GM21737 (cell line): ENCODE data around the gene TMEM50B.
"Not testable (repeated sequence)": the region's sequence is repeated elsewhere in the genome, so short reads cannot be mapped to it uniquely, and the experiment has no call there.

Experiments used
- ATAC-seq: cut with Tn5 transposase; IDR thresholded peaks from one replicate; pipeline ENCODE4 v1.9.1; 2021; ENCODE audit warnings: mild to moderate bottlenecking, moderate library complexity; ENCODE audit not compliant: unreplicated experiment

The TMEM50B gene

DNA sequence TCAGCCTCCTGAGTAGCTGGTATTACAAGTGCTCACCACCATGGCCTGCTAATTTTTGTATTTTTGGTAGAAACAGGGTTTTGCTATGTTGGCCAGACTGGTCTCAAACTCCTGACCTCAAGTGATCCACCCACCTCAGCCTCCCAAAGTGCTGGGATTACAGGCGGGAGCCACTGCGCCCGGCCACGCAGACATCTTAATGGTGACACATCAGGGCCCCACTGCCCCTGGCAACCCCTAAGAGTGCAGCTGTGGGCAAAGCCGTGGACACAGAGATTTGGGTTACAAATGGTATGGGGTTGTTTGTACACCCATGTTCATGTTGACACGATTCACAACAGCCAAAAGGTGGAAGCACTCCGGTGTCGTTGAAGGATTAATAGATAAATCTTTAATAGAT lies 46.8 kb downstream of the TMEM50B start:
- no peak for ATAC-seq

DNA sequence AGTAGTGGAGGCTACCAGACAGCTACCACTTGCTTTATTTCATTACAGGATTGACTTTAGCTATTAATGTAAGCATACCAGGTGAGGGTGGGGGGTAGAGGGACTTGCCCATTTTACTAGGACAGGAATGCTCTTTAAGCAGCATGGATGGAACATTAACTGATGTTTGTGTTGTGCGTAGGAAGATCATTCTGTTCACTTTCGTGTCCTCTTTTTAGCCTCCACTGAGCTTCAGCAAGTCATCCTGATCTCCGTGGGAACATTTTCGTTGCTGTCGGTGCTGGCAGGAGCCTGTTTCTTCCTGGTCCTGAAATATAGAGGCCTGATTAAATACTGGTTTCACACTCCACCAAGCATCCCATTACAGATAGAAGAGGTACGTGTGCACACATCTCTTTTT lies 47.3 kb downstream of the TMEM50B start:
- ATAC-seq = no peak

DNA sequence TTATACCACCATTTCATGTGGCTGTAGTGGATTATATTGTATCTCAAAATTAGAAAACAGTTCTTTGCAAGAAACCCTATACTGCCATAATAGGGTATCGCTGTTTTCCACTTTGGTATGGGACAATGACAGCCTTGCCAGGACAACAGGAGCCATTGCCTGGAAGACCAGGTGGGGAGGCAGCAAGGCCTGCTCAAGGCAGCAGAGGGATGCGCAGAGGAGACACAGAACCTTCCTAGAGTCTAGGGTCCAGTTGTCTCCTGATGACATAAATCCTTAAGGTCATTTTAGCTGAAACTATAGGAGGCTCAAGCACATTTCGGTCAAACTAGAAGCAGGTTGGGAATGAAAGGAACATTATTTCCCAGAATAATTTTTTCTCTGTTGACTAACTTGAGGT lies 48.9 kb downstream of the TMEM50B start:
- ATAC-seq = no peak

DNA sequence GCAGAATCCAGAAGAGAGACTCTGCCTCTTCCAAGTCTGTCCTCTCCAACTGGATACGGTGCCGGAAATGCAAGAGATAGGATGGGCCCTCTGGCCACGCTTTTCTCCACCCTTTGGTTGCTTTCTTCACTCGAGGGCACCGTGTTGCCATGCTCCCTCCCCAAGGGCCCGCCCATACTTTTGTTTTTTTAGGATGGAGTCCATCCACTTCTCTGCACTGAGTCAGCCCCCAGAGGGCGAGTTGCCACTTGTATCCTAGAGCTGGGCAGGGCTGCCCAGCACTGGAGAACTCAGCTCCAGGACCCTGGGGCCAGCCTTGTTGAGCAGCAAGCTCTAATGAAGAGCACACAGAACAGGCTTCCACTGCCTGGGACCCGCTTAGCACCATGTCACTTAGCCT lies 51.1 kb downstream of the TMEM50B start:
- ATAC-seq = no peak

DNA sequence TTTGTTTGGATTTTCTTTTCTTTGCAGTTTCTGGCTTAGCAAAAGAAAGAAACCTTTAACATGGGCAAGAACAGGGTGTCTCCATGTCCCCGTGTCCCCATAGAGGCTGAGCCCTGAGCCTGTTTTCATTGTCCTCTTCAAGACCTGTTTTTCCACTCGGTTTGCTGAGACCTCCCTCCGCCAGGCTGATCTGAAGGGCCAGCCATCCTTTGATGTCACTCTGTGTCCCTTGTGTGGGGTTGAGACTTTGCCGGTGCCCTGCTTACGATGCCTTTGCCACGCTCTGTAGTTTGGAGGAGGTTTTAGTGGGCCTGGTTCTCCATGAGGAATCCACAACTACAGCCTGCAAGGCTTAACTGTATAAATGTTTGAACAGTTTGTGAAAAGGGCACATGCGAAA lies 52.7 kb downstream of the TMEM50B start:
- no peak for ATAC-seq

DNA sequence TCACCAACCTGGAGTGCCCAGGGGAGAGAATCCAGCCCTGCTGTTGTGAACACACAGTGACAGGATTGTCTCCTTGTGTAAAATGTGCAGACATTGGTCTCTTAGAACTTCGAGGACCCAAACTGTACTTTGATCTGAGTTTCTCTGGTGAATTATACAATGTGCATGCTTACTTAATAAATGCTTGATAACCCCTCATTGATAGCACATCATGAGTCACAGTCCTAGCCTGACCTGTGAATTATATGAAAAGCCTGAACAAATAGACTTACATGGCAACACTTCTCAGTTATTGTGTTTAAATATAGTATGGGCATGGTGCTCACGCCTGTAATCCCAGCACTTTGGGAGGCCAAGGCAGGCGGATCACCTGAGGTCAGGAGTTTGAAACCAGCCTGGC lies 53.9 kb downstream of the TMEM50B start:
- no peak for ATAC-seq

DNA sequence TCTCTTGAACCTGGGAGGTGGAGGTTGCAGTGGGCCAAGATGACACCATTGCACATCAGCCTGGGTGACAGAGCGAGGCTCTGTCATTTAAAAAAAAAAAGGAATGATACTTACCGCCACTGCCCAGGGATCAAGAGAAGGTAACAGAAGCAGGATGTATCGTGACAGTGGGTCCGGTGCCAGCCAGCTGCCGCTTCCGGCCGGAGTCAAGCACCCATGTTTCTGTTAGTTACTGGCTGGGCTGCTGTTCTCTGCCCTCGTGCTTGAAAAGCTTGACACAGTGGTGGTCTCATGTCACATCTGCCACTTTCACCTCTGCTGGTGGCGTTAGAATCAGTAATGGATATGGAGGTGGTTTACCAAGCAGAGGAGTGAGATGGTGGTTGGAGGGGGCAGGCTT lies 55.6 kb downstream of the TMEM50B start:
- ATAC-seq = no peak

DNA sequence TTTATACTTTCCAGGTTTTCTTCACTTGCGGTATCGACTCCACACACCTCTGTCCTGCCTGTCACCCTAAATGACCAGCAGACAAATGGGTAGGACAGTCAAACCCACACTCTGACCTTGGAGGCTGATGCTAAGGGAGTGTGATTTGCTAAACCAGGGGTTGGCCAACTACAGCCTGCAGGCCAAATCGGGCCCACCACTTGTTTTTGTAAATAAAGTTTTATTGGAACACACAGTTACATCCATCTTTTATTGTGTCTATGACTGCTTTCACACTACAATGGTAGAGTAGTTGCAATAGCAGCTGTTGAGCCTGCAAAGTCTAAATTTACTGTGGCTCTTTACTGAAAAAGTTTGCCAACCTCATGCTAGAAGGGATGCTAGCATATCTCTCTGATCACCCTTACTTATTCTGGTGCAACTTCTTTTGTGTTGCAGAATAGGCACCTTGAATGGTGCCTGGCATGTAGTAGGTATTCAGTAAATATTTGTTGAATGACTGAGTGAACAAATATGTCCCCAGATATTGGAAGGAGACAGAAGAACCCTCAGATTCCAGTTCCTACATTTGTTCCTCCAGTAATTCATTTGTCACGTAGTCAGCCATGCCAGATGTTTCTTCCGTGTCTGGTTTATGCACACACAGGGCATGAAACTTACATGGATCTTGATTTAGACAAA lies 57.9 kb downstream of the TMEM50B start:
- ATAC-seq = no peak

DNA sequence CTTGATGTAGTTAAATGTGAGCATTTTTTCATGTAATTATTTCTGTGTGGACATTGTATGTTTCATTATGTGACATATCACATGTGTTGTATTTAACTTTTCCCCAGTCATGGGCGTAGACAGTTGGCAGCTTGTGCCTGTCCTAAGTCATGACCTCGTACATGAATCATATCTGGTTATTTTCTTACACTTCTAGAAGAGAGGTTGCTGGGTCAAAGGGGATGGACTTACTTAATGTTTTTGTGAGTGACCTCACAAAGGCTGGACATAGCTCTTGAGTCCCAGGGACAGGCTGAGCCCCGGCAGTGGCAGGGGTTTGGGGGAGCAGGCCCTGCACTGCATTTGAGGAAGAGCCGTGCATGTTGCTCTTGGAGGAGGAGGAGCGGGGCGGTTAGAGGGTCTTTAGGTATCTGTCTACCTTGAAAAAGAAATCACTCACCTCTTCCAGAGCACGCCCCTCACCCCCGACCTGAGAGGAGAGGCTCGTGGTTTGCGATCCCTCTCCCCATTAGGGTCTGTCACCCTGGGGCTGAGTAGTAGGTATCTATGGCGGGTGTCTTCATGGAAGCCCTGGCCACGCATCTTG lies 60.1 kb downstream of the TMEM50B start:
- no peak for ATAC-seq

DNA sequence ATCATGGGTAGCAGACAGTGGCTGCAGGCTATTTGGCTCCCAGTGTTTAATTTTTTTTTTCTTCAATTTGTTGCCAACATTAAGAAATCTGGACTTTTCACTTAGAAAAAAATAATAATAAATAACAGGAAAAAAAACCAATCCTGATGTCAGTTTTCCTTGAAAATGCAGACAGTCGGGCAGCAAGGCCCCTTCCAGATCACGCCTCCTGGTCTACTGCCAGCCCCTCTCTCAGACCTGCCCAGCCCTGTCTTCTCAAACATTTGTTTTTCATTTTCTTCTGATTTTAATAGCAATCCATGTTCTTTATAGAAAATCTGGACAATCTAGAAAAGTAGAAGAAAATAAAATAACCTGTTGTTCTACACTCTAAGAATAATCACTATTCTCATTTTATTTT lies 61.1 kb downstream of the TMEM50B start:
- ATAC-seq = no peak

DNA sequence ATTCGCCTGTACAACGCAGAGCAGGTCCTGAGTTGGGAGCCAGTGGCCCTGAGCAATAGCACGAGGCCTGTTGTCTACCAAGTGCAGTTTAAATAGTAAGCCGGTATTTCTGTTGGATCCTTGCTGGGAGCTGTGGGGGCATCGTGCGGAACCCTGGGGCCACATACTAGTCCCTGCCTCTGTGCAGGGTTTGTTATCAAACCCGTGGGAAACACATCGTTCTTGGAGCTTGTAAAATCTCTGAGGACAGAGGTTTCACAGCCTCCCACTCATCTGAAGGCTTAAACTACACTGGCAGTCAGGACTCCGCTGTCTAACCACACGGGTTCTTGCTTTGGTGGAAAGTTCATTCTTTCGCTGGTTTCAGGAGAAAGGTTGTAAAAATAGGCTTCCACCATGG lies 64.8 kb downstream of the TMEM50B start:
- ATAC-seq = no peak

DNA sequence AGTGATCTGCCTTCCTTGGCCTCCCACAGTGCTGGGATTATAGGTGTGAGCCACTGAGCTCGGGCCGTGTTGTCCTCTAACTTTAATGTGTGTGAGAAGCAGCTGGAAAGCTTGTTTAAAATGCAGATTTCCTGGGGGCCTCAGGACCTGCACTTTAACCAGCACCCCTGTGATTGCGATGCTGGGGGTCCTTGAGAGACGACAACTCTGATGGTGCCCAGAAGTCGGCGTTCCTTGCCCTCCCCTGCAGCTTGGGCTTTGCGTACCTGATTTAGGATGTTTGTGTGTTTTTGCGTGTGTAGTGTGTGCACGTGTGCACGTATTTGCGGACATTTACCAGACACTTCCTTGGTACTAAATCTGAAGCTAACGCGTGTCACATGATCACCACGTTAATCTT lies 65.7 kb downstream of the TMEM50B start:
- ATAC-seq = no peak

DNA sequence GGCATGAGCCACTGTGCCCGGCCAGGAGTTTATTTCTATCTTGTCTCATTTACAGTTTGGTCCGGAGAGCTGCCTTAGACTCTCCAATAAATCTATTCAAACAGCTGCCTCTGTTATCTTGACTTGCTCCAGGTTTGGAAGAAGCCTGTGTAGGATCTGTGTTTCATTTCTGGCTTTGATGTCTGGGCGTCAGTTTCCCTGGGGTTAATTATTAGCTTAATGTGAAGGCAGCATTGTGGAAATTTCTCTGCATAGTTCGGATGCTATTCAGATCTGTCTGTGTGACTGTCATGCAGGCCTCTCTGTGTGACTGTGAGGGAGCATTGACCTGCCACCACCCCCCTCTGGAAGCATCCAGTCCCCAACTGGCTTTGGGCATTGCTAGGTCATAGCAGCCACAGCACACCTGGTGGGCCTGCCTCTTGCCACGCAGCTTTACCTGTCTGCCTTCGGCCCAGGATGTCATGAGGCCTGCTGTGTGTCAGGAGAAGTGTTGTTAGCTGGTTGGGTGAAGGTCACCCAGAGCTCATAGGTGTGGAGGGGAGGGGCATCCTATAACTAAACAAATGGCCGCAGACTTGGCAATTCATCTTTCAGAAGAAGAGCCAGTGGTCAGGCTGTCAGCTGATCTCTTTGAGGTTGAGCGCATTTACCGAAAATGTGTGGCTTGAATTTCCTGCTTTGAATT lies 66.8 kb downstream of the TMEM50B start:
- peak; percentile 60 for ATAC-seq

DNA sequence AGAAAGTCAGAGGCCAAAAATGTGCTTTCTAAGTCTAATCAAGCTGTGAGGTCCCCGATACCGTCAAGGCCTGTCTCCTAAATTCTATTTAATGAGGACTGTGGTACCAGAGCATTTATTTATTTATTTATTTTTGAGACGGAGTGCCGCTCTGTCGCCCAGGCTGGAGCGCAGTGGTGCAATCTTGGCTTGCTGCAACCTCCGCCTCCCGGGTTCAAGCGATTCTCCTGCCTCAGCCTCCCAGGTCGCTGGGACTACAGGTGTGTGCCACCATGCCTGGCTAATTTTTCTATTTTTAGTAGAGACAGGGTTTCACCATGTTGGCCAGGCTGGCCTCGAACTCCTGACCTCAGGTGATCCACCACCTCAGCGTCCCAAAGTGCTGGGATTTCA lies 67.3 kb downstream of the TMEM50B start:
- not testable (repeated sequence) for ATAC-seq

DNA sequence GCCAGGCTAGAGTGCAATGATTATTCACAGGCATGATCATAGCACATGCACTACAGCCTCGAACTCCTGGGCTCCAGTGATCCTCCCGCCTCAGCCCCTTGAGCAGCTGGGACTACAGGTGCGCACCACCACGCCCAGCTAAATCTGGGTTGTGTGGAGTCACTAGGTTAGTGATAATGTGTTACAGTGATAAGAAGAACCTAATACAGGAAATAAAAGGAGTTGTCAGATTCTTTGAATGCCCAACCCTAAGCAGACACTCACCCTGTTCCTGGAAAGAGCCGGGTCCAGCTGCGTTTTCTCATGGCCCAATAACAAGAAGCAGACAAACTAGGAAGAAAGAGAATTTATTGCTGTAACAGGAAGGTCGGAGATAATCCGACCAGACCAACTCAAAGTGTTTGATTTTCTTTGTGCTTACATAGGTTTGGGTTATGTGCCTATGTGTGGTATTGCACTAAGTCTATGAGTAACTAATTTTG lies 67.8 kb downstream of the TMEM50B start:
- no peak for ATAC-seq

DNA sequence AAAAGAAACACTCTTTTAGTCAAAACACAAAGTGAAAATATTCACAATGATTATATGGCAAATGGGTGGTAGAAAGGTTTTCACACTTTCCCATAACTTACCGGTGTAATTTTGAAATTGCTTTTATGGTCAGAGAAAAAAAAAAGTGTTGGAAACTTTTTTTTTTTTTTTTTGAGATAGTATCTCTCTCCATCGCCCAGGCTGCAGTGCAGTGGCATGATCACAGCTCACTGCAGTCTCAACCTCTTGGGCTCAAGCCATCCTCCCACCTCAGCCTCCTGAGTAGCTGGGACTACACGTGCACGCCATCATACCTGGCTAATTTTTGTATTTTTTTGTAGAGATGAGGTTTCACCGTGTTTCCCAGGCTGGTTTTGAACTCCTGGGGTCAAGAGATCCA lies 73.3 kb downstream of the TMEM50B start:
- ATAC-seq = no peak

DNA sequence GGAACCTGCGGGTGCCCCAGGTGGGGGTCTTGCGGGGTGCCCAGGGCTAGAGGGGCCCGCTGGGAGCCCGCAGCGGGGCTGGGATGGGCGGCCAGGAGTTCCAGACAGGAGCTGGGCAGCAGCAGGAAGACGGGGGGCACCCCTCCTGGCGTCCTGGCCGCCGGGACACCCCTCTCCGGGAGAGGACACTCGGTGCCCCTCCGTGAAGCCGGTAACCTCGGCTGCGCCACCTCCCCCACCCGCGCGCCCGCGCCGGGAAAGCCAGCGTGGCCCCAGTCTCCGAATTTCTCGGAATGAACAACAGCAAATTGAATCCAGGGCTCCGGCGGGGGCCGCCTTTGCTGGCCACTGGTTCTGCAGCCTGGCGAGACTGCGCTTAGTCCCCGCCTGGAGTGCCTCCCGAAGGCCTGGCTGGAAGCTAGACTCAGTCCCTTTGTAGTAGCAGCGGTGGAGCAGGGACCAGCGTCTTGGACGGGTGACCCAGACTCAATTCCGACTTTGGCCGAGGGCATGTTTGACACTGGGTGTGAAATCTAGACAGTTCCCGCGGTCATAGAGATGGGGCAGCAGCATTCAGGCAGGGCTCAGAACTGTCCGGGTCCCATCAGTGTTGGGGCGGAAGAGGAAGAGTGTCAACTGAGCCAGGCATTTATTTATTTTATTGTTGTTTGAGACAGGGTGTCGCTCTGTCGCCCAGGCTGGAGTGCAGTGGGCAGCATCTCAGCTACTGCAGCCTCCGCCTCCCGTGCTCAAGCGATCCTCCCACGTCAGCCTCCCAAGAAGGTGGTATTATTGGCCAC lies 75.8 kb downstream of the TMEM50B start:
- peak; percentile 34 for ATAC-seq

DNA sequence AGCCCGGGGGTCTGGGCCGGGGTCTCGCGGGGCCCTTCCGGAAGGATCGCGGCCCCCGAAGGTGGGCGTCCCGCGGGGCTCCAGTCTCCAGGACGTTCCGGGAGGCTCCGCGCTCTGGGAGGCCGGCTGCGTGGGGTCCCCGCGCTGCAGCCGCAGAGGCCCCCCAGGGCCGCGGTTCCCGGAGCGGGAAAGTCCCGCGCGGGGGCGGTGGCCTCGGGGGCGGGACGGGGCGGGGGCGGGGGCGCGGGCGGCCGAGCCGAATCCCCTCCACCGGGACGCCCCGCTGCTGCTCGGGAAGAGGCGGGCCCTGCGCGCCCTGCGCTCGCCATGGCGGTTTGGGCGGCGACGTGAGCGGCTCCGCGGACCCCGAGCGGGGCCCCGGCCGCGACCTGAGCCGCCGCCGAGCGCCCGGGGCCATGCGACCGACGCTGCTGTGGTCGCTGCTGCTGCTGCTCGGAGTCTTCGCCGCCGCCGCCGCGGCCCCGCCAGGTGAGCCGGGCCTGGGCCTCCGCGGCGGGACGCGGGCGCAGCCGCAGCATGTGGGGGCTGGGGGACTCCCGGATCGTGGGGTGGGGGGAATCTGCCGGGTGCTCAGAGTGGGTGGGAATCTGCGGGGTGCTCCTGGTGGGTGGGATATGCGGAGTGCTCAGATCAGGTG lies 76.5 kb downstream of the TMEM50B start, which contains the start of gene IFNGR2:
TSS of gene IFNGR2 (plus strand) at position 286 of the 658 bp plus-strand sequence. CDS start at position 417, 131 bp downstream.
- ATAC-seq = peak; percentile 38

DNA sequence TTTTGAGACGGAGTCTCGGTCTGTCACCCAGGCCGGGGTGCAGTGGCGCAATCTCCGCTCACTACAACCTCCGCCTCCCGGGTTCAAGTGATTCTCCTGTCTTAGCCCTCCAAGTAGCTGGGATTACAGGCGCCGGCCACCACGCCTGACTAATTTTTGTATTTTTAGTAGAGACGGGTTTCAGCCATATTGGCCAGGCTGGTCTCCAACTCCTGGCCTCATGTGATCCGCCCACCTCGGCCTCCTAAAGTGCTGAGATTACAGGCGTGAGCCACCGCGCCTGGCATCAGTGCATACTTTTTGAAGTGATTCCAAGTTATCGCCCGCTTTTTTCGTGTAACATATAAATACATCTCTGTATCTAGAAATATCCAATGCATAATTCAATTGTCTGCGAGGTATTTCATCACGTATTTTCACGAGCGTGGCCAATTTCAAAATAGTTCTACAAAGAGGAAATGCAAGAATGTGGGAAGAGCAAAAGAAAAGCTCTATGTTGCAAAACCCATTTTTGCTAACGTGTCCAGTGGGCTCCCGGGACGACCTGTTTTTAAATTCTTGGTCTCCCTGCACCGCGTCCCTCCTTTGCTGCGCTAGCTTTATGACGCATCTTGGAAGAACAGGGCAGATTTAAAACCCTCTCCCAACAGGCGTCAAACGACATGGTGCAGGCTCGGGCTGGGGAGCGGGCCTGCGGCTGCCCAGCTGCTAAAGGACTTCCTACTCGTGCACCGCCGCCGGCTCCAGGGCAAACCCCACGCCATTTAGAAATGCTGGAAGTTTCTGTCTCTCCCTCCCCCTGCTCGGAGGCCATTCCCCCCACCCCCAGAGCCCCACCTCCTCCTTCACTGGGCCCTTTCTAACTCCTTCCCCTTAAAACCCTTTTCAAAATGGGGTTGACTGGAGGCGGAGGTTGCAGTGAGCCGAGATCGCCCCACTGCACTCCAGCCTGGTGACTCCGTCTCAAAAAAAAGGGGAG lies 77.5 kb downstream of the TMEM50B start:
- peak; percentile 18 for ATAC-seq

DNA sequence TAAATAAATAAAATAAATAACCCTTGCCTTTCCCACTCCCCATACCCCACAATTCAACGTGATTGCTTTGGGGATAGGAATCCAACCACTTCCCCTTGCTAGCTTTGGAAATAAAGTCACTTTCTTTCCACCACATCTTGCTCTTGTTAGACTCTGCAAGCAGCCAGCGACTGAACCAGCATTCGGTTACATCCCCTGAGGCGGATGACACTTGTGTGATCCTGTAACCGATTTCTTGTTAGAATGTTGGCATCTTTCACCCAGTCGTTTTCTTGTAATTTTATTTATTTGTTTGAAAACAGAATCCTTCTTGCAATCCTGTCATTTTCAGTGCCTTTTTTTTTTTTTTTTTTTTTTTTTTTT lies 78.2 kb downstream of the TMEM50B start:
- ATAC-seq = no peak
